Measurements from ENCODE around the gene PRR35.

Gene PRR35

GRCh38 chr16:578232-578869 is 18.2 kb downstream of the PRR35 start:
- no peak for DNase-seq (ENCODE audit: low read depth in 3 of 3)

GRCh38 chr16:578870-579405 is 18.7 kb downstream of the PRR35 start:
- DNase-seq (ENCODE audit: low read depth in 3 of 3) = peak in 2 of 3 experiments; percentile 35 to 65

GRCh38 chr16:580141-580945 is 20.1 kb downstream of the PRR35 start:
- DNase-seq (ENCODE audit: low read depth in 3 of 3) = no peak

- no peak for DNase-seq (ENCODE audit: low read depth in 3 of 3)
These were observed 20.8 kb downstream of the PRR35 start for GRCh38 chr16:580946-581498.

GRCh38 chr16:582218-582613 is 22.0 kb downstream of the PRR35 start:
- DNase-seq (ENCODE audit: low read depth in 3 of 3) = no peak

GRCh38 chr16:582614-583331 is 22.6 kb downstream of the PRR35 start:
- no peak for DNase-seq (ENCODE audit: low read depth in 3 of 3)

GRCh38 chr16:583470-583814 is 23.2 kb downstream of the PRR35 start:
- no peak for DNase-seq (ENCODE audit: low read depth in 3 of 3)

GRCh38 chr16:583815-584591 is 23.8 kb downstream of the PRR35 start:
- no peak for DNase-seq (ENCODE audit: low read depth in 3 of 3)

- DNase-seq (ENCODE audit: low read depth in 3 of 3) = no peak
These were observed 25.2 kb downstream of the PRR35 start for GRCh38 chr16:585351-585750.

- no peak for DNase-seq (ENCODE audit: low read depth in 3 of 3)
These were observed 26.0 kb downstream of the PRR35 start for GRCh38 chr16:586047-586644.

- DNase-seq (ENCODE audit: low read depth in 3 of 3) = no peak
These were observed 26.7 kb downstream of the PRR35 start for GRCh38 chr16:586645-587590.

- DNase-seq (ENCODE audit: low read depth in 3 of 3) = peak in 1 of 3 experiments; percentile 64
These were observed 28.4 kb downstream of the PRR35 start for GRCh38 chr16:588639-588888.

GRCh38 chr16:588889-589657 is 28.9 kb downstream of the PRR35 start:
- DNase-seq (ENCODE audit: low read depth in 3 of 3) = peak; percentile 94 to 97 (median 95)

GRCh38 chr16:589658-590187 is 29.5 kb downstream of the PRR35 start, which contains the start of gene RAB40C:
TSS of gene RAB40C (plus strand) at chr16:590066. CDS start at chr16:590292, 226 bp downstream.
- peak; percentile 97 to 99 (median 98) for DNase-seq (ENCODE audit: low read depth in 3 of 3)

- DNase-seq (ENCODE audit: low read depth in 3 of 3) = no peak
These were observed 30.1 kb downstream of the PRR35 start for GRCh38 chr16:590188-590814.

- no peak for DNase-seq (ENCODE audit: low read depth in 3 of 3)
These were observed 30.6 kb downstream of the PRR35 start for GRCh38 chr16:590815-591200.

GRCh38 chr16:591231-591630 is 31.0 kb downstream of the PRR35 start:
- DNase-seq (ENCODE audit: low read depth in 3 of 3) = no peak

- DNase-seq (ENCODE audit: low read depth in 3 of 3) = no peak
These were observed 31.8 kb downstream of the PRR35 start for GRCh38 chr16:591892-592517.

Data from stimulated activated CD4-positive, alpha-beta T cell treated with anti-CD3 and anti-CD28 coated beads, TNF-alpha, amount 100 ng/mL, for 24 hours (primary cell).